ENCODE measurements around the gene INPP5J.
A peak's percentile ranks its signal among the peaks of the same experiment; 100 is the strongest.
"Not testable (repeated sequence)": the region's sequence is repeated elsewhere in the genome, so short reads cannot be mapped to it uniquely, and the experiment has no call there.

The INPP5J gene

DNA sequence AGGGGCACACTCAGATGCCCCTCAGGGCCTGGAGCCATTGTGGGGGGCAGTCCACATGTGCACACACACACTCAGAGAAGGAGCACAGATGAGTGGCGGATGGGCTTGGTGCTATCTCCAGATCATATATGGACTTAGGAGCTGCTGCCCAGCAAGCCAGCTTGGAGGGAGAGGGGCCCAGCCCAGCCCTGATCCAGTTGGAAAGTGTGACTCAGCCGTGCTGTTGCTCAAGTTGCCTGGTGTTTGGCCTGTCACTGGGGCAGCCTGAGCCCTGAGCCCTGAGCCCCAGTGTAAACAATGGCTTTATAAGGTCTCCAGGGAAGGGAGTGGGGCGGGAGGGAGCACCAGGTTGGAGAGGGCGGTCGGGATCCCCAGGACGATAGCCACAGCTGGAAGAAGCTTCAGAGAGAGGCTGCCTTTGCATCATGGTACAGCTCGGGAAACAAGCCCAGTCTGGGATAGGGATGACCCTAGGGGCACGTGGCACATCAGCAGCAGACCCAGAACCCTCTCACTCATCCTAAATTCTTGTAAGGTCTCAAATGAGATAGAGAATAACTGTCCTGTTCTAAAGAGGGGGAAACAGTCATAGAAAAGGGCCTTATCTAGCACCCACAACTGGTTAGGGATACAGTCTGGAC, 20.2 kb upstream of the INPP5J start:
- no peak for DNase-seq (ENCODE audit: low spot score)

DNA sequence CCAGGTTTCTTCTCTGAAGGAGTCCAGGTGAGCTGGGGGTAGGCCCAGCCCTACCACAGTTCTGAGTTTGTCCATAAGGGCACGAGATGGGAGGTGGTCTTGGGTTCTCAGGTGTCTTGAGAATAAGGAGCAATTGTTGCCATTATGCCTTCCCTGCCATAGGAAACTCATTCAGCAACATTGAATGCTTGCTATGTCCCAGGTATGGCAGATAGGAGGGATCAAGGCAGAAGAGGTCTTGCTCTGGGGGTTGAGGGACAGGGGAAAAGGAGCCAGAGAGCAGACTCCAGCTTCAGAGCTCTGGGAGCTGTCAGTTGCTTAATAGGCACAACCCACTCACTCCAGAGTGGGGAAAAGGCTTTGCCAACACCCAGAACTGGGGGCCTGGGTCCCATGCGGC, 19.7 kb upstream of the INPP5J start:
- DNase-seq (ENCODE audit: low spot score) = no peak

DNA sequence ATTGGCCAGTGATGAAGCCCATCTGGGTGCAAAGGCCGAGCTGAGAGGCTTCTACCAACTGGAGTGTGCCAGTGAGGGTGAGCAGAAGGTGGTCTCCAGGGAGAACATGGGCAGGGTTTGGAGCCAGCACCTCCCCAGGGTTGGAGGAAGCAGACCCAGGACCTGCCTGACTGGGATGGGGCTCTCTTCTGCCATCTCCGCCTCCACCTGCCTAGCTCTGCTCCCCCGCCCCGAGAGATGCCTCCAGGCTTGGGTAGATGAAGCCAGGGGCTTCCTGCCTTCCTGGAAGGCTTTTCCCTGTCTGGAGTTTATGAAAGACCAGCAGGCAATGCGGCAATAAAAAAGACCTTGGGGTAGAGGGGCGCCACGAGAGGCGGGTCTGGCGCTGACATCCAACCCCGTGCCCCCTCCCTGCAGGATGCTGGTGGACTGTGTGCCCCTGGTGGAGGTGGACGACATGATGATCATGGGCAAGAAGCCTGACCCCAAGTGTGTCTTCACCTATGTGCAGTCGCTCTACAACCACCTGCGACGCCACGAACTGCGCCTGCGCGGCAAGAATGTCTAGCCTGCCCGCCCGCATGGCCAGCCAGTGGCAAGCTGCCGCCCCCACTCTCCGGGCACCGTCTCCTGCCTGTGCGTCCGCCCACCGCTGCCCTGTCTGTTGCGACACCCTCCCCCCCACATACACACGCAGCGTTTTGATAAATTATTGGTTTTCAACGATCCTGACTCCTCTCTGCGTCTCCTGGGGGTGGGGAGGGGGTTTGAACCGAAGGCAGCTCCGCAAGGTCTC, 18.7 kb upstream of the INPP5J start:
- no peak for DNase-seq (ENCODE audit: low spot score)

DNA sequence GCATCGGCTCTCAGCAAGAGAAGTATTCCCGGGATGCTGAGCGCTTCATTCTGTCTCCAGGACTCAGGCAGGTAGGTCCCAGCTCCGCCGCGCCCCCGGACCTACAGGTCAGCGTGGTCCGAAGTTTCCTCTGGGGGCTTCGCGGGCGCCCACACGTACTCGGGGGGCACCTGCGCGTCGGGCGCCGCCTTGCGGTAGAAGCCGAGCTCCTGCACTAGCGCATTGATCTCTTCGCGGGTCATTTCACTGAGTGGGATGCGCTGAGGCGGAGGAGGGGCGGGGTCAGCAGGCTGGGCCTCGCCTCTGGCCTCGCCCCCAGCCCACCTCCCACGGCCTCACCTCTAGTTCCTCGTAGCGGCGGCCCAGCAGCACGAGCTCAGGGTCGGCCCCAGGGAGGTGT, 17.9 kb upstream of the INPP5J start:
- DNase-seq (ENCODE audit: low spot score) = no peak

DNA sequence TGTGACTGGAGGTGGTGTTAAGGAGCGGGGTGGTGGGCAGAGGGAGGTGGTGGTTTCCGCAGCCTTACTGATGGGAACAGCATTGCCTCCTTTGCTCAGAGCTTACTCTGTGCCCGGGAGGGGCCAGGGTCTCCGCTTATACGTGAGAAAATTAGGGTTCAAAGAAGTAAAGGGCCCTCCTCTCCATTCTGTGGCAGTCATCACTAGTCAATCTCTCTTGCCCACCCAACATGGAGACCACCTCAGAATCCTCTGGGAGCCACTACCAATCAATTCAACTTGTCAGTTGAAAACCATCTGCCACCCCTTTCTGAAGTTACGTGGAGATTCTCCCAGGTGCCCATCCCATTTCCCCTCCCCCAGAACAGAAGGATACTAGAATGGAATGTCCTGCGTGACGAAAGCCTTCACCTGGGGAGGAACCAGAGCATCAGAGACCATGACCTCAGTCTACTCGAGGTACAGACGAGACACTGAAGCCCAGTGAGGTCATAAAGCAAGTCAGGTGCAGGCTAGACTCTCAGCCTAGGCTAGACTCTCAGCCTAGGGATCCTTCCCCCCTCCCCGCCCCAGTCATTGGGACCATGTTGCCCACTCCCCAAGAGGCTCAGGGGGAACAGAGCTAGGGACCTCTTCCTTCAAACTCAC, 17.4 kb upstream of the INPP5J start:
- no peak for DNase-seq (ENCODE audit: low spot score)

DNA sequence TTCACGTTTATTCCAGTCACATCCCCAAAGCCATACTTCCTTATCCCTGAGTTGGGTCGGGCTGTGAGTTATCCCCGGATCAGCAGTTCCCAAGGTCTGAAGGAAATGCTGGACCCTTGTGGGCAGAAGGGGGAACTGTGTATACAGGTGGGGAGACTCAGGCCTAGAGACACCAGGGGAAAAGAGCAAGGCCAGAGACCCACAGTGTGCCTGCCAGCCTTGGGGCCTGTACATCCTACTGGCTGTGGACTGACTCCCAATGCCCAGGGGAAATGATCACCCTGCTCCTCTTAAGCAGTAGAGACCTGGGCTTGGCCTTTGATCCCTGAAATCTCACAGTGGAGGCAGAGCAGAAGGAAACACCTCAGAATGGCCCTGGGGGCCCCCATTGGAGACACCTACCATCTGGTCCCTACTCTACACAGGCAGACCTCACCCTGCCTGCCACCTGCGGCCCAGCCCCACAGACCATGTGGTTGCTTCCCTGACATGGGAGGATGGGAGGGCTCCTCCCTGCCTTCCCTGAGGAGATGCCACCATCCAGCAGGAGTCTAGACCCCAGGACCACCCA, 16.7 kb upstream of the INPP5J start:
- DNase-seq (ENCODE audit: low spot score) = no peak

DNA sequence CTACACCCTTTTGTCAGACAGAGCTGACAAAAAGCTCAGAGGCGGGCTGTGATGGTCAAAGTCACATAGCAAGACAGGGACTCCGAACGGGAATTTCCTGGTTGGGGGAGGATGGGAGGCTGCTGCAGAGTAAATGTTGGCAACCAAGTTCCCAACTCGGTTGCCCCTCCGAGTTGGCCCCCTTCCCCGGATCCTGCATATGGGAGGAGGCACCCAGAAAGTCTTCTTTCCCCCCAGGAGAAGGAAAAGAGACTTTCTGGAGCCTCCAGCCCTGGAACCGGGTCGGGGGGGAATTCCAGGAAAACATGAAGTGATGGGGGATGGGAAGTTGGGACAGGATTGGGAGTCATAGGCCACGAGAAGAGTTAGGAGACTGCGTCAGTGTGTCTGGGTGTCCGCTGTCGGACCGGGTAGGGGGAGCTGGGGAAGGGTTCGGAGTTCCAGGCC, 16.0 kb upstream of the INPP5J start:
- no peak for DNase-seq (ENCODE audit: low spot score)

DNA sequence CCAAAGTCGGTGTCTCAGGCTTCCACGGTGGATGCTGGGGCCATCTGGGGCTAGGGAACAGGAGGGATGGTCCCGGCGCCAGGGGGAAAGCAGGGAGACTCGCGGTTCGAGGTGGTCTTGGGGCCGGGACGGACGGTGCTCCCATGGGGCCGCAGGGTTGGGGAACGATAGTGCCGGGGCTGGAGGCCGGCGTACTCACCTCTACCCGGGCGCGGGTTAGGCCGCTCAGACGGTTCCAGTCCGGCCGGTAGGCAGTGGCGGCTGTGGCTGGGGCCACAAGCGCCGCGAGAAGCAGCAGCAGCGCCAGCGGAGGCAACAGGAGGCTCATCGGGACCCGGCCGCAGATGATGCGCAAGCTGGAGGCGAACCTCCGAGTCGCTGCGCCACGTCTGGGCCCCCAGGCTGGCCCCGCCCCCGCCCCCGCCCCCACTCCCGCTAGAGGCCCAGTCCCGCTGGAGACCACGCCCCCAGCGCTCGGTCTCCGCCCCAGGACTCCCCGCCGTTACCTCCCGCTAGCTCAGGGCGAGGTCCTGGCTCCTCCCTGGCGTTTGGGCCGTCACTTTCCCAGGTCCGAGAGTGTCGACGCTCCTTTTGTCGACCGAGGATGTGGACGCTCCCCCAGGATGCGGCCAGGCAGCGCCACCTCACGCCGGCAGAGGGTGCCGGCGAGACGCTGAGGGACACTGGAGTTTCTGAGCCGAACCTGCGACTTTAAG, 15.4 kb upstream of the INPP5J start, which contains the start of gene SELENOM:
Gene SELENOM, minus strand, starts transcription at position 391 of the 716 bp plus-strand sequence. Its CDS starts 63 bp downstream, at position 328.
- peak; percentile 88 for DNase-seq (ENCODE audit: low spot score)

DNA sequence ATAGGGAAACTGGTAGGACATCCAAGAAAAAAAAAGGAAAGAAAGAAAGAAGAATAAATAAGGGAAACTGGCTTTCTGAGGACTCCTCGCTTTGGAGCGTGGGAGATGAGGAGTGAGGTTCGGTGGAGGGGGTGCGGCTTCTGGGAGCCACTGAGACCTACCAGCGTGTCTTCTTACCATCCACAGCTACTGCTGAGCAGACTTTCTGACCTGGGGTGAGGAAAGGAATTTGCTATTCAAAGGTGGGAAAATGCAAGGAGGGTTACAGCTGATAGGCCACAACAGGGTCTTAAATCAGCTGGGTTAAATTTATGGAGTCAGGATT, 14.9 kb upstream of the INPP5J start:
- DNase-seq (ENCODE audit: low spot score) = no peak

DNA sequence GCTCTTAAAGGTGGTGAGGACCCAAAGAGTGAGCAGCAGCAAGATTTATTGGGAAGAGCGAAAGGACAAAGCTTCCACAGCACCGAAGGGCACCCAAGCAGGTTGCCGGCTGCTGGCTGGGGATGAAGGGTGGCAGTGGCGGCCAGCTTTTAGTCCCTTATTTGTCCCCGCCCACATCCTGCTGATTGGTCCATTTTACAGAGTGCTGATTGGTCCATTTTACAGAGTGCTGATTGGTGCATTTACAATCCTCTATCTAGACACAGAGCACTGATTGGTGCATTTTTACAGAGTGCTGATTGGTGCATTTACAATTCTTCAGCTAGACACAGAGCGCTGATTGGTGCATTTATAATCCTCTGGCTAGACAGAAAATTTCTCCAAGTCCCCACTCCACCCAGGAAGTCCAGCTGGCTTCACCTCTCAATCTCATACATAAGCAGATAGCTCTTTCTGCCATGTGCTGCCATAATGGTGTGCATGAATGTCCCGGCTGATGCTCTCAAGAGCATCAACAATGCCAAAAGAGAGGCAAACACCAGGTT, 10.1 kb upstream of the INPP5J start:
- not testable (repeated sequence) for DNase-seq (ENCODE audit: low spot score)

DNA sequence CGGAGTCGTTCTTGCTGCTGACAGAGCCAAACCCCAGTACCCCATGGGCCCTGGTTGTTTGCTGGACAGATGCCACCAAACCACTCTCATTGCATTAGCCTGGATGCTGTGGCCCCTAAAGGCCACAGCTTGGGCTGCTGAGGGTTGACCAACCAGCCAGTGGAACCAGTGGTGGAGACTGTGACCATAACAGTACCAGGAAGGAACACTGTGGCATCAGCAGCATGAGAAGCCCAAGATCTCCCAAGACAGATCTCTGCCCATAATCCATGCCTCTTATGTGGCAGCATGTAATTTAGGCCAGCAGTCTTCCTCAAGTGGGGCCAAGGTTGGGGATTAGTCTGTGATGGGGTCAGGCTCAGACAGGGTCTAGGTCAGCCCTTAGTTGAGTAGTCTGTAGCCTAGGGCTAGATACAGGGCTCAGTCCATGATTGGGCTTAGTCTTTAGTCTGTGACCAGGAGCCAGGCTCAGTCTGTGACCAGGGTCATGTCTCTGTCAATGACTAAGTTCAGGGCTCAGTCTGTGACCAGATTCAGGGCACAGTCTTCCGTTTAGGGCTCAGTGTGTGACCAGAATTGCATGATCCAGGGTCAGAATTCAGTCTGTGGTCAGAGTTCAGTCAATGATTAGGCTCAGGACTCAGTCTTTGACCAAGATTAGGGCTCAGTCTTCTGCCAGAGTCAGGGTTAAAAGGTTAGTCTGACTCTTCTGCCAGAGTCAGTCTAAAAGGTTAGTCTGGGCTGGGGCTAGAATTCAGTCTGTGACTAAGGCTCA, 4.5 kb upstream of the INPP5J start:
- DNase-seq (ENCODE audit: low spot score) = no peak

DNA sequence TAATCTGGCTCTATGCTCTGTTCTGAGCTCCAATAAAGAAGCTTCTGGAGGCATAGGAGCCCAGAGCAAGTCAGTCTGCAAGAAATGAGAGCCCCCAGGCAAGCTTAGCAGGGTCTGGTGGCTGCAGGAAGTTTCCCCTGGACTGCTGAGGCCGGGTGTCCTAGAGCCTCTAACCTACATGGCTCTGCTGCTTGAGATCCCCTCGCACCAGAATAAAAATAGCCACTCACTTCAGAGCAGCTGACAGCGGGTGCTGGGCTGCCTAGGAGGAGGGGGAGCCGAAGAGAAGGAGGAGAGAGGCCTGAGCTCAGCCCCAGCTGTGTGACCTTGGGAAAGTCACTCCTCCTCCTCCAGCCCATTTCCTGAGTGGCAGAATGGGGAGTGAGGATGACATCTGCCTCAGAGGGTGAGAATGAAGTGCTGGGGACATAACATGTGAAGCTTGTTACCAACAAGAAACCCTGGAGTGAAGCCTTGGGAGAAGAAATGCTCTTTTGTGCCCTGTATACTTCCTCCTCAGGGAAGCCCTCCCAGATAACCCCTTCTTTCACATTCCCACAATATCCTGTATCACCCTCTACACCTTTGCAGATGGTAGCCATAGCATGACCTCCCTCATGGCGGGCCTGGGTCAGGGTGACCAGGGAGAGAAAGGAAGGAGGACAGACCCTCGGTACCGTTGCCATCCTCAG, 3.6 kb upstream of the INPP5J start:
- no peak for DNase-seq (ENCODE audit: low spot score)

DNA sequence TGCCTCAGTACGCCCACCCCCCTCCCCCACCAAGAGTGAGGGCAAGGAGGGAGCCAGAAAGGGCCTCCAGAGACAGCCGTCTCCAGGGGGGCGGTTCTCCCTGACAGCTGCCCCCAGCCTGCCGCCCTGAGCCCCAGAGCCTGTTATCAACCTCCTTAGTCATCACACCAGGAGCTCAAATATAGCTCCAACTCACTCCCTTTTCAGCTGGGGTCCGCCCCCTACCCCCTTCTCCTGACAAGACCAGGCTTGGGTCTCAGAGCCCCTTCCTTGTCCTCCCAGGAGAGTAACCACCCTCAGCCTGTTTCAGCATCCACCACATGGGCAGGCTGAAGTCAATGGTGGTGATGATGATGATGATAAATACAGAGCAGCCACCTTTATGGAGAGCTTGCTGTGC, 2.5 kb upstream of the INPP5J start:
- no peak for DNase-seq (ENCODE audit: low spot score)

DNA sequence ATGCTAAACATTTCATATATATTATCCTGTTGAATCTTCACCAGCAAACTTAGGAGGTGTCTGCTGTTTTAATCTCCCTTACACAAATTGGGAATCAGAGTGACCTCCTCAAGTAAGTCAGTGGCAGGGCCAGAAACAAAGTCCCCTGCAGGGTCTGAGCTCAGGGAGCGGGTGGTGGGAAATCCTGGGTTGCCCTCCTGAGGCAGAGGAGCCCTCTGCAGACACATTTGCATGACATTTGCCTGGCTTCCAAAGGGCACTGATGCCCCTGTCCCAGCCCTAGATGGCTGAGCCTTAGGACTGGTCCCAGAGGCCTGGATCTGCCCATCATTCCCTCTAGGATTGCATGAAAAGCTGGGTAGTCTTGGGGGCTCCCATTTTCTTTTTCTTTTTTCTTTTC, 2.1 kb upstream of the INPP5J start:
- no peak for DNase-seq (ENCODE audit: low spot score)

DNA sequence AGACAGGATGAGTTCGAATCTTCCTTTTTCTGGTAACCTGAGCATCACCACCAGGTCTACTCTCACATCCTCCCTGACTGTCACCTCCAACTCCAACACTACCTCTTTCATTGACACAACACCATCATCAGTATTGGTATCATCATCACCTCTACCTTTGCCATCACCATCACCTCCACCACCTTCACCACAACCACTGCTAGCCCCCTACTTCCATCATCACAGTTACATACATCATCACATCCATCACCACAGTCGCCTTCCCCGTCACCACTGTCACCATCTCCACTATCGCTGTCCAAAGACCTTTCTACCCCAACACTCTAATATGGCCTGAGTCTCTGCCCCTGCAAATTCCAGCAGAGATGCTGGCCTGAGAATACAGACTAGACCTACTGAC, 1.4 kb upstream of the INPP5J start:
- DNase-seq (ENCODE audit: low spot score) = no peak

DNA sequence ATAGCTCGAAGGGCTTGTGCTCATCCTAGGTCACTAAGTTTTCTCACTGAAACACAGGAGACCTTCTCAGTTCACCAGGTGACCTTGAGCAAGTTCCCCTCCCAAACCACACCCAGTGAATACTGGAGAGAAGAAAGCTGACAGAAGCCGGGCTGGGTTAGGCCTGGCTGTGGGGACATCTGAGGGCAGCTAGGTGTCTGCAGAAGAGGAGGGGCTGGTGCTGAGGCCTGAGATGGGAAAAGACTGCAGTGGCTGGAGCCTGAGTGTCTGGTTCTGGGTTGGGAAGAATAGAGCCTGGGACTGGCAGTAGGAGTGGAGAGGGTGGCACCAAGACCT, 602 bp upstream of the INPP5J start:
- no peak for DNase-seq (ENCODE audit: low spot score)

DNA sequence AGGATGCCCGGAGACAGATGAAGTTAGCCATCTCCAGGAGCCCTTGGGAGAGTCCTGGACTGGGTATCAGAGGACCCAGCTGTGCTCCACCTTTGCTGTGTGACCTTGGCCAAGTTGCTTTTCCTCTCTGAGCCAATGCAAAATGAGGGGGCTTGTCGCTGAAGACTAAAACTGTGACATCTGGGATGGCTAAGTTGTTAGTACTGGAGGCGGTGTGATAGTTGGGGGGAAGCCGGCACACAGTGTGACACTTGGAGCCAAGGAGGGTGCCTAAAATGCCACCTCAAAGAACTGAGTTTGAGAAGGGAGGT, 481 bp downstream of the INPP5J start:
- no peak for DNase-seq (ENCODE audit: low spot score)

DNA sequence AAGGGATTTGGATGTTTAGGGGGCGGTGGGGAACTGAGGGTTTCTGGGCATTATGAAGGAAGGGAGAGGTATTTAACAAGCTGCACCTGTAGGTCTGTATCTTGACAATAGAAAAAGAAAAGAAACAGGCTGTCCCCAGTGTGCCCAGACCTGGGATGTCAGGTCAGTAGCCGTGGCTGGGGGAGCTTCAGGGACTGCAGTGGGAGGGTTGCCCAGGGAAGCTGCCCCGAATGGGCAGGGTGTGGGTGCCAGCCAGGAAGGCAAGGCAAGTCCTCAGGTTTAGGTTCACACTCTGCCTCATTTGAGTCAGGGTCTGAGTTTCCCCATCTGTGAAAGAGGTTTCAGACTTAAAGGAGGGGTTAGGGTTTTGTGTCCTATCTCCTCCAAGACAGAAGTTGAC, 1.5 kb downstream of the INPP5J start:
- no peak for DNase-seq (ENCODE audit: low spot score)

DNA sequence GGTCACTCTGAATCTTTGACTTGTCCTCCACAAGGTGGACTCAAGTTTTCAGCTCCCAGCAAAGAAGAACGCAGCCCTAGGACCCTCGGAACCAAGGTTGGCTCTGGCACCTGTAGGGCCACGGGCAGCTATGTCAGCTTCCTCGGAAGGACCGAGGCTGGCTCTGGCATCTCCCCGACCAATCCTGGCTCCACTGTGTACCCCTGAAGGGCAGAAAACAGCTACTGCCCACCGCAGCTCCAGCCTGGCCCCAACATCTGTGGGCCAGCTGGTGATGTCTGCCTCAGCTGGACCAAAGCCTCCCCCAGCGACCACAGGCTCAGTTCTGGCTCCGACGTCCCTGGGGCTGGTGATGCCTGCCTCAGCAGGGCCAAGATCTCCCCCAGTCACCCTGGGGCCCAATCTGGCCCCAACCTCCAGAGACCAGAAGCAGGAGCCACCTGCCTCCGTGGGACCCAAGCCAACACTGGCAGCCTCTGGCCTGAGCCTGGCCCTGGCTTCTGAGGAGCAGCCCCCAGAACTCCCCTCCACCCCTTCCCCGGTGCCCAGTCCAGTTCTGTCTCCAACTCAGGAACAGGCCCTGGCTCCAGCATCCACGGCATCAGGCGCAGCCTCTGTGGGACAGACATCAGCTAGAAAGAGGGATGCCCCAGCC, 2.2 kb downstream of the INPP5J start:
- no peak for DNase-seq (ENCODE audit: low spot score)

DNA sequence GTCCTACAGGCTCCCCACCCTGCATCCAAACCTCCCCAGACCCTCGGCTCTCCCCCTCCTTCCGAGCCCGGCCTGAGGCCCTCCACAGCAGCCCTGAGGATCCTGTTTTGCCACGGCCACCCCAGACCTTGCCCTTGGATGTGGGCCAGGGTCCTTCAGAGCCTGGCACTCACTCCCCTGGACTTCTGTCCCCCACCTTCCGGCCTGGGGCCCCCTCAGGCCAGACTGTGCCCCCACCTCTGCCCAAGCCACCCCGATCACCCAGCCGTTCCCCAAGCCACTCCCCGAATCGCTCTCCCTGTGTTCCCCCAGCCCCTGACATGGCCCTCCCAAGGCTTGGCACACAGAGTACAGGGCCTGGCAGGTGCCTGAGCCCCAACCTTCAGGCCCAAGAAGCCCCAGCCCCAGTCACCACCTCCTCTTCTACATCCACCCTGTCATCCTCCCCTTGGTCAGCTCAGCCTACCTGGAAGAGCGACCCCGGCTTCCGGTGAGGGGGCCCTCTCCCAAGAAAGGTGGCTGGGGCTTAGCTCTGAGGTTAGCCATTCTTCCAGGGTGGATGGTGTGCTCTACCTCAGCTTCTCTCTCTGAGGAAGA, 2.9 kb downstream of the INPP5J start:
- no peak for DNase-seq (ENCODE audit: low spot score)

Data from D341Med (cell line).